ENCODE data around the gene AP3B1. TPM values are rescaled to one million over a fixed set of nuclear protein-coding genes. Genes with fewer than 3 reads are reported as not detected.

The AP3B1 gene
- total RNA-seq, 1 experiment from 2014 or later = 45.3 TPM

DNA sequence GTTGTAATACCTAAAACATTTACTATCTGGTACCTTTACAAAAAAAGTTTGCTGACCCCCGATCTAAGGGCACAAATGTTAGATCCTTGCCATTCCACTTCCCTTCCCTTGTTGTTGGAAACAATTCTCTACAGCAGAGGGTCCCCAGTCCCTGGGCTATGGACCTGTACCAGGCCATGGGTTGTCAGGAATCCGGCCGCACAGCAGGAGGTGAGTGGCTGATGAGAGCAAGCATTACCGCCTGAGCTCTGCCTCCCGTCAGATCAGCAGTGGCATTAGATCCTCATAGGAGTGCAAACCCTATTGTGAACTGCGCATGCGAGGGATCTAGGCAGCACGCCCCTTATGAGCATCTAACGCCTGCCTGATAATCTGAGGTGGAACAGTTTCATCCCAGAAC is 248.5 kb downstream of the AP3B1 start:
- no peak overlapping the region for H3K4me3 ChIP-seq (ENCODE audit: low read depth, low read length, poor library complexity, severe bottlenecking)
- no peak overlapping the region for H3K27ac ChIP-seq (ENCODE audit: low read depth, low read length, poor library complexity, severe bottlenecking)
- intact Hi-C loops (cut with micrococcal nuclease; ENCODE audit: unreplicated experiment) = no loop called here
- TF ChIP-seq, protein P1, sequence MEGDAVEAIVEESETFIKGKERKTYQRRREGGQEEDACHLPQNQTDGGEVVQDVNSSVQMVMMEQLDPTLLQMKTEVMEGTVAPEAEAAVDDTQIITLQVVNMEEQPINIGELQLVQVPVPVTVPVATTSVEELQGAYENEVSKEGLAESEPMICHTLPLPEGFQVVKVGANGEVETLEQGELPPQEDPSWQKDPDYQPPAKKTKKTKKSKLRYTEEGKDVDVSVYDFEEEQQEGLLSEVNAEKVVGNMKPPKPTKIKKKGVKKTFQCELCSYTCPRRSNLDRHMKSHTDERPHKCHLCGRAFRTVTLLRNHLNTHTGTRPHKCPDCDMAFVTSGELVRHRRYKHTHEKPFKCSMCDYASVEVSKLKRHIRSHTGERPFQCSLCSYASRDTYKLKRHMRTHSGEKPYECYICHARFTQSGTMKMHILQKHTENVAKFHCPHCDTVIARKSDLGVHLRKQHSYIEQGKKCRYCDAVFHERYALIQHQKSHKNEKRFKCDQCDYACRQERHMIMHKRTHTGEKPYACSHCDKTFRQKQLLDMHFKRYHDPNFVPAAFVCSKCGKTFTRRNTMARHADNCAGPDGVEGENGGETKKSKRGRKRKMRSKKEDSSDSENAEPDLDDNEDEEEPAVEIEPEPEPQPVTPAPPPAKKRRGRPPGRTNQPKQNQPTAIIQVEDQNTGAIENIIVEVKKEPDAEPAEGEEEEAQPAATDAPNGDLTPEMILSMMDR (conservative IDR thresholded peaks at IDR 0.05; ENCODE audit: low read depth, low read length) = no peak
- TF ChIP-seq EZH2 (IDR thresholded peaks at IDR 0.05; ENCODE audit: borderline replicate concordance, low read depth, low read length, poor library complexity, severe bottlenecking) = no peak
- H3K27me3 ChIP-seq (replicated peaks; ENCODE audit: insufficient read depth, low read depth, low read length, poor library complexity) = no peaks in the 10 kb centered on the region
- H3K9me3 ChIP-seq (ENCODE audit: low read depth, low read length, poor library complexity, severe bottlenecking) = no peaks in the 10 kb centered on the region
- no TSS peak for BruUV-seq (replicated peaks)
- no peak for DNase-seq (ENCODE audit: low spot score)
- POLR2A ChIA-PET (ENCODE audit: low non-redundant PET) = no interaction called here
- CTCF ChIA-PET = no interaction called here
- no peaks in the 10 kb centered on the region for H3K4me1 ChIP-seq (ENCODE audit: insufficient read depth, low read length, poor library complexity, severe bottlenecking)
- no peaks in the 10 kb centered on the region for H3K36me3 ChIP-seq (ENCODE audit: insufficient read depth, low read length, poor library complexity, severe bottlenecking)

DNA sequence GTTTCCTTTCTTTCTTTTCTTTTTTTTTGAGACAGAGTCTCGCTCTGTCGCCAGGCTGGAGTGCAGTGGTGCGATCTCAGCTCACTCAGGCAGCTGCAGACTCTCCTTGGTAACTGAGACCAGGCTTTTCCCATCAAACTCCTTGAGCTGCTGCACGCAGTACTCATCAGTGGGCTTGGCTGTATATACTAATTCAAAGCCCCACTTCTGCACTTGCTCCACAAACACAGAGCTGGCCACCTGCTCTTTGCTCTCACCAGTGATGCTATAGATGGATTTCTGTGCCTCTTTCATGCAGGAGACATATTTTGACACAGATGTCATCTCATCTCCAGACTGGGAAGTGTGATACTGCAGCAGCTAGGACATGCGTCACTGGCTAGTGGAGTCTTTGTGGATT is 252.7 kb downstream of the AP3B1 start:
- no peak overlapping the region for H3K4me3 ChIP-seq (ENCODE audit: low read depth, low read length, poor library complexity, severe bottlenecking)
- H3K4me1 ChIP-seq (ENCODE audit: insufficient read depth, low read length, poor library complexity, severe bottlenecking) = no peaks in the 10 kb centered on the region
- ChIA-PET CTCF (no interaction called here), POLR2A (ENCODE audit: low non-redundant PET) (no interaction called here)
- BruUV-seq (replicated peaks) = no TSS peak
- no peak for DNase-seq (ENCODE audit: low spot score)
- TF ChIP-seq EZH2 (IDR thresholded peaks at IDR 0.05; ENCODE audit: borderline replicate concordance, low read depth, low read length, poor library complexity, severe bottlenecking) = no peak
- TF ChIP-seq, protein P1 (conservative IDR thresholded peaks at IDR 0.05; ENCODE audit: low read depth, low read length) = no peak
- H3K36me3 ChIP-seq (ENCODE audit: insufficient read depth, low read length, poor library complexity, severe bottlenecking) = no peaks in the 10 kb centered on the region
- intact Hi-C loops (cut with micrococcal nuclease; ENCODE audit: unreplicated experiment) = no loop called here
- no peak overlapping the region for H3K27ac ChIP-seq (ENCODE audit: low read depth, low read length, poor library complexity, severe bottlenecking)
- no peaks in the 10 kb centered on the region for H3K27me3 ChIP-seq (replicated peaks; ENCODE audit: insufficient read depth, low read depth, low read length, poor library complexity)
- no peaks in the 10 kb centered on the region for H3K9me3 ChIP-seq (ENCODE audit: low read depth, low read length, poor library complexity, severe bottlenecking)

- Histone ChIP-seq H3K4me1 (ENCODE audit: insufficient read depth, low read length, poor library complexity, severe bottlenecking) (no peaks in the 10 kb centered on the region), H3K36me3 (ENCODE audit: insufficient read depth, low read length, poor library complexity, severe bottlenecking) (no peaks in the 10 kb centered on the region), H3K9me3 (ENCODE audit: low read depth, low read length, poor library complexity, severe bottlenecking) (no peaks in the 10 kb centered on the region), H3K27ac (ENCODE audit: low read depth, low read length, poor library complexity, severe bottlenecking) (no peak overlapping the region), H3K4me3 (ENCODE audit: low read depth, low read length, poor library complexity, severe bottlenecking) (no peak overlapping the region), H3K27me3 (replicated peaks; ENCODE audit: insufficient read depth, low read depth, low read length, poor library complexity) (no peaks in the 10 kb centered on the region)
- CTCF ChIA-PET = no interaction called here
- no peak for TF ChIP-seq EZH2 (IDR thresholded peaks at IDR 0.05; ENCODE audit: borderline replicate concordance, low read depth, low read length, poor library complexity, severe bottlenecking)
- TF ChIP-seq, protein P1 (conservative IDR thresholded peaks at IDR 0.05; ENCODE audit: low read depth, low read length) = no peak
- POLR2A ChIA-PET (ENCODE audit: low non-redundant PET) = no interaction called here
- intact Hi-C loops (cut with micrococcal nuclease; ENCODE audit: unreplicated experiment) = no loop called here
- BruUV-seq (replicated peaks) = no TSS peak
- no peak for DNase-seq (ENCODE audit: low spot score)
Observed at GRCh38 chr5:78025540-78025939, 269.0 kb downstream of the AP3B1 start.
